IMR-90 (cell line): Measurements from ENCODE around the gene FGF21. TPM values are rescaled to one million over a fixed set of nuclear protein-coding genes. Genes with fewer than 3 reads are reported as not detected.

Experiments
- ATAC-seq: fragments of 200-7000 bp; cut with Tn5 transposase; 2 replicates; pipeline ENCODE4 v1.9.1; 2020; ENCODE audit warnings: low read depth, mild to moderate bottlenecking, moderate library complexity
- BruUV-seq: library from RNA; stranded (reverse); fragments of 400-500 nt; replicated peaks from 2 replicates; lab custom pipeline; 2021; lab: Mats Ljungman, UMichigan
- CTCF ChIA-PET: fragments of 300-600 bp; formaldehyde crosslinking; extraction: SDS; loops from one replicate; lab custom pipeline; 2021; ENCODE audit warnings: antibody characterized with exemption; lab: Yijun Ruan, JAX
- POLR2A ChIA-PET: fragments of 300-600 bp; sonication (Branson Sonifier 250); formaldehyde crosslinking; loops from one replicate; lab custom pipeline; 2022; ENCODE audit warnings: antibody characterized with exemption; ENCODE audit not compliant: unreplicated experiment; lab: Charles Lee
- DNase-seq: peaks from one replicate; pipeline ENCODE4 v3.0.0; 2013
- H2AFZ ChIP-seq: replicated peaks from 2 replicates; pipeline ENCODE3; 2013; ENCODE audit warnings: low read length, mild to moderate bottlenecking; ENCODE audit not compliant: poor library complexity
- H2AK5ac ChIP-seq: 2 replicates; pipeline ENCODE4 v1.6.1; 2013; ENCODE audit warnings: low read depth, low read length, inconsistent platforms
- H2AK9ac ChIP-seq: replicated peaks from 2 replicates; pipeline ENCODE3; 2013; ENCODE audit warnings: mild to moderate bottlenecking, low read depth, low read length, moderate library complexity; ENCODE audit not compliant: poor library complexity
- H2BK120ac ChIP-seq: 2 replicates; pipeline ENCODE4 v1.6.1; 2013; ENCODE audit warnings: low read depth, low read length, inconsistent platforms
- H2BK15ac ChIP-seq: 3 replicates; pipeline ENCODE4 v1.6.1; 2013; ENCODE audit warnings: low read depth, low read length, inconsistent platforms
- H2BK20ac ChIP-seq: 2 replicates; pipeline ENCODE4 v1.6.1; 2013; ENCODE audit warnings: low read depth, mild to moderate bottlenecking, inconsistent platforms, low read length, moderate library complexity
- H2BK5ac ChIP-seq: 2 replicates; pipeline ENCODE4 v1.6.1; 2013; ENCODE audit warnings: mild to moderate bottlenecking, low read depth, low read length, inconsistent platforms; ENCODE audit not compliant: poor library complexity, severe bottlenecking
- H3K14ac ChIP-seq: replicated peaks from 2 replicates; pipeline ENCODE4 v1.6.1; 2013; ENCODE audit warnings: low read depth, low read length, inconsistent platforms
- H3K18ac ChIP-seq: 2 replicates; pipeline ENCODE4 v1.6.1; 2013; ENCODE audit warnings: low read depth, low read length, control low read depth
- H3K23ac ChIP-seq: 2 replicates; pipeline ENCODE4 v1.6.1; 2013; ENCODE audit warnings: low read depth, low read length, inconsistent platforms
- H3K27ac ChIP-seq: 2 replicates; pipeline ENCODE4 v1.5.1; 2013; ENCODE audit warnings: mild to moderate bottlenecking, control low read depth, low read length; ENCODE audit not compliant: insufficient read depth
- H3K27me3 ChIP-seq: 2 replicates; pipeline ENCODE4 v1.6.1; 2013; ENCODE audit warnings: low read length; ENCODE audit not compliant: control insufficient read depth, insufficient read depth
- H3K36me3 ChIP-seq: 2 replicates; pipeline ENCODE4 v1.6.1; 2013; ENCODE audit warnings: low read length, mixed read lengths; ENCODE audit not compliant: control insufficient read depth, insufficient read depth
- H3K4ac ChIP-seq: 2 replicates; pipeline ENCODE4 v1.6.1; 2013; ENCODE audit warnings: low read depth, low read length, inconsistent platforms
- H3K4me1 ChIP-seq: 2 replicates; pipeline ENCODE4 v1.6.1; 2013; ENCODE audit warnings: low read length, mixed read lengths; ENCODE audit not compliant: control insufficient read depth, insufficient read depth
- H3K4me2 ChIP-seq: 2 replicates; pipeline ENCODE4 v1.6.1; 2013; ENCODE audit warnings: low read depth, mild to moderate bottlenecking, control low read depth, low read length, moderate library complexity
- H3K4me3 ChIP-seq: 2 replicates; pipeline ENCODE4 v1.5.1; 2013; ENCODE audit warnings: low read depth, mild to moderate bottlenecking, control low read depth, low read length, moderate library complexity; ENCODE audit not compliant: insufficient read depth
- H3K56ac ChIP-seq: 2 replicates; pipeline ENCODE4 v1.6.1; 2013; ENCODE audit warnings: low read length, inconsistent platforms; ENCODE audit not compliant: insufficient read depth; ENCODE audit errors: extremely low read depth
- H3K79me1 ChIP-seq, 2 experiments: 2 replicates each; pipeline ENCODE4 v1.6.1; 2013; ENCODE audit warnings: low read length in 2 of 2, inconsistent platforms in 1 of 2, low read depth in 1 of 2
- H3K9ac ChIP-seq: 2 replicates; pipeline ENCODE4 v1.6.1; 2013; ENCODE audit warnings: low read depth, low read length, control low read depth
- H3K9me1 ChIP-seq: 2 replicates; pipeline ENCODE4 v1.6.1; 2013; ENCODE audit warnings: low read length, inconsistent platforms; ENCODE audit not compliant: insufficient read depth
- H3K9me3 ChIP-seq: 2 replicates; pipeline ENCODE4 v1.6.1; 2013; ENCODE audit warnings: low read length; ENCODE audit not compliant: control insufficient read depth, insufficient read depth
- H4K20me1 ChIP-seq: 2 replicates; pipeline ENCODE4 v1.6.1; 2013; ENCODE audit warnings: low read length, inconsistent platforms; ENCODE audit not compliant: insufficient read depth
- H4K5ac ChIP-seq: 2 replicates; pipeline ENCODE4 v1.6.1; 2013; ENCODE audit warnings: mild to moderate bottlenecking, low read depth, low read length, control low read depth
- H4K8ac ChIP-seq, 2 experiments: 2 replicates each; pipeline ENCODE4 v1.6.1; 2013; ENCODE audit warnings: low read depth in 2 of 2, low read length in 2 of 2, control low read depth in 1 of 2, inconsistent platforms in 1 of 2
- H4K91ac ChIP-seq: 2 replicates; pipeline ENCODE4 v1.6.1; 2013; ENCODE audit warnings: low read depth, low read length, inconsistent platforms; ENCODE audit not compliant: insufficient read depth
- BHLHE40 ChIP-seq: fragments of 150-350 bp; IDR thresholded peaks from 2 replicates; pipeline ENCODE4 v1.6.1; 2016; ENCODE audit warnings: mild to moderate bottlenecking, low read depth, low read length
- CEBPB ChIP-seq: IDR thresholded peaks from 2 replicates; pipeline ENCODE4 v1.6.1; 2012; ENCODE audit warnings: low read depth, low read length, improper control_type of control experiment
- CHD1 ChIP-seq: IDR thresholded peaks from 2 replicates; pipeline ENCODE4 v1.6.1; 2012; ENCODE audit warnings: low read depth, low read length, improper control_type of control experiment
- CTCF ChIP-seq: conservative IDR thresholded peaks from 2 replicates; pipeline ENCODE4 v1.5.1; 2012; ENCODE audit warnings: mild to moderate bottlenecking, low read depth, low read length, improper control_type of control experiment
- ELK1 ChIP-seq: fragments of 150-350 bp; IDR thresholded peaks from 2 replicates; pipeline ENCODE4 v1.6.1; 2016; ENCODE audit warnings: low read depth, mild to moderate bottlenecking, low read length, moderate library complexity, borderline replicate concordance
- FOS ChIP-seq: fragments of 150-350 bp; IDR thresholded peaks from 2 replicates; pipeline ENCODE4 v1.6.1; 2016; ENCODE audit warnings: low read depth, low read length
- MAFK ChIP-seq: IDR thresholded peaks from 2 replicates; pipeline ENCODE4 v1.6.1; 2012; ENCODE audit warnings: low read depth, low read length, improper control_type of control experiment
- MAZ ChIP-seq: IDR thresholded peaks from 2 replicates; pipeline ENCODE4 v1.6.1; 2012; ENCODE audit warnings: low read depth, mild to moderate bottlenecking, low read length, improper control_type of control experiment, moderate library complexity, borderline replicate concordance
- MXI1 ChIP-seq: IDR thresholded peaks from 2 replicates; pipeline ENCODE4 v1.6.1; 2012; ENCODE audit warnings: low read depth, mild to moderate bottlenecking, low read length, moderate library complexity, borderline replicate concordance
- NFE2L2 ChIP-seq: fragments of 150-350 bp; IDR thresholded peaks from 2 replicates; pipeline ENCODE4 v1.6.1; 2016; ENCODE audit warnings: low read depth, mild to moderate bottlenecking, low read length
- POLR2A ChIP-seq: IDR thresholded peaks from 2 replicates; pipeline ENCODE4 v1.6.1; 2012; ENCODE audit warnings: mild to moderate bottlenecking, low read depth, low read length
- RAD21 ChIP-seq: IDR thresholded peaks from 2 replicates; pipeline ENCODE4 v1.6.1; 2012; ENCODE audit warnings: low read length, improper control_type of control experiment
- RCOR1 ChIP-seq: IDR thresholded peaks from 2 replicates; pipeline ENCODE4 v1.6.1; 2012; ENCODE audit warnings: mild to moderate bottlenecking, low read length, improper control_type of control experiment; ENCODE audit not compliant: insufficient replicate concordance
- SMC3 ChIP-seq: fragments of 150-350 bp; IDR thresholded peaks from 2 replicates; pipeline ENCODE4 v1.6.1; 2016; ENCODE audit warnings: low read depth, mild to moderate bottlenecking, antibody characterized with exemption, low read length, moderate library complexity
- WGBS, 2 experiments: methylation state at CpG; one replicate each; pipeline versions ENCODE4 v1.1.5 to v1.1.7; 2013; ENCODE audit warnings: missing lambda C conversion rate in 2 of 2; ENCODE audit not compliant: insufficient read length in 1 of 2; ENCODE audit errors: extremely low coverage in 2 of 2; 5-methylcytosine and 5-hydroxymethylcytosine counted together
- dilution Hi-C: fragments of 300-500 bp; cut with HindIII; formaldehyde crosslinking; loops from one replicate; pipeline ENCODE4 v1.14.3; 2018; ENCODE audit warnings: low sequenced_read_pairs; ENCODE audit not compliant: unreplicated experiment
- in situ Hi-C: fragments of 300-500 bp; cut with MboI; formaldehyde crosslinking; loops from 3 replicates; pipeline ENCODE4 v1.14.3; 2019; ENCODE audit warnings: low sequenced_read_pairs, inconsistent platforms, mixed read lengths
- intact Hi-C: fragments of 100-400 bp; cut with micrococcal nuclease; formaldehyde crosslinking; loops from 2 replicates; pipeline ENCODE4 v1.10.0; 2022
- polyA plus RNA-seq, 3 experiments: library from polyadenylated mRNA; depleted of rRNA; stranded (reverse); fragments of >200 nt; gene quantifications; 2 replicates each; pipeline ENCODE4 v1.2.3, GENCODE V29; 2012; ENCODE audit warnings: low replicate concordance in 1 of 3
- total RNA-seq: library from RNA; depleted of rRNA; stranded (reverse); fragments of >200 nt; gene quantifications from 2 replicates; pipeline ENCODE4 v1.2.3, GENCODE V29; 2012
- TF ChIP-seq, protein P1 (sequence below): fragments of 150-350 bp; IDR thresholded peaks from 2 replicates; pipeline ENCODE4 v1.6.1; 2017; ENCODE audit warnings: mild to moderate bottlenecking, antibody characterized with exemption, low read length, low read depth

FGF21 gene
- total and polyA plus RNA-seq, 2 of the 4 experiments (the other 2 are of a cell fraction) = not detected

DNA sequence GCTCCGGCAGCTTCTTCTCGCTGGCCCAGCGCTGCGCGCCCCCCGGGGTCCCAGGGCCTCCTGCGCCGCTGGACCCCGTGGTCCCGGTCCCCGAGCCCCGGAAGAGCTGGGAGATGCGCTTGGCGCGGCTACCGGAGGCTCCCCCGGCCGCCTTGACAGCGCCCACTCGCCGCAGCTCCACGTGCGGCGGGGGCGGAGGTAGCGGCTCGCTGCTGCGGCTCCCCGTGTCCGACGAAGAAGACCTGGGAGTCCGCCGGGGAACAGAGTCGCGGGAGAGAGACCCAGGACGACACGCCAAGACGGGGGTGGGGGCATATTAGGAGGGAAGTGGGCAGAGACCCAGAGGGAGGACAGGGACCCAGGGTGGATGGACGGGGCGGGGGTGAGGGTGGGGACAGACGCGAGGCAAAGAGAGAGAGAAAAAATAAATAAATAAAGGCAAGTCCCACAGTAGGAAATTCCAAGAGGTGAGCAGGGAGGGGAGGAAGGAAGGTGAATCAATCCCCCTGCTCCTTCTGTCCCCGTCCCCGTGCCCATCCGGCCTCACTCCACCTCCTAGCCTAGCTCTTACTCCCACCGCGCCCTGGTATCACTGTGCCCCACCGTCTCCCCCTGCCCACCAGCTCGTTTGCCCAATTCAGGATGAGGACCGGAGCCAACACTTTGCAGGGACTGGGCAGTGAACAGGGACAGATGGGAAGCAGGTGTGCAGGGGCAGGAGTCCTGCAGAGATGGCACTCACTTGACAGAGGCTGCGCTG lies 15.7 kb upstream of the FGF21 start:
- Histone ChIP-seq H3K4me1 (peaks cover 5% of the 10 kb centered on the region), H3K79me1 (no peaks in the 10 kb centered on the region), H3K4me3 (peak overlapping the region; percentile 57; the same call in 1 of the 2 replicates), H2BK20ac (no peak overlapping the region), H3K9ac (no peak overlapping the region), H3K27me3 (peaks cover 26% of the 10 kb centered on the region), H2BK5ac (no peak overlapping the region), H3K36me3 (no peaks in the 10 kb centered on the region), H2AK5ac (no peak overlapping the region), H3K14ac (no peak overlapping the region), H4K5ac (no peak overlapping the region), H4K20me1 (no peaks in the 10 kb centered on the region), H3K4me2 (no peak overlapping the region; the same call in 1 of the 2 replicates), H3K4ac (no peak overlapping the region), H2AK9ac (no peak overlapping the region), H3K9me3 (peaks cover 3% of the 10 kb centered on the region), H3K56ac (no peak overlapping the region), H3K9me1 (peaks cover 3% of the 10 kb centered on the region), H4K91ac (no peak overlapping the region), H4K8ac (no peak overlapping the region), H2BK15ac (no peak overlapping the region), H3K18ac (no peak overlapping the region), H3K27ac (no peak overlapping the region), H3K23ac (no peak overlapping the region), H2AFZ (peak overlapping the region; percentile 88), H2BK120ac (no peak overlapping the region)
- in situ Hi-C loops (no loop called here), dilution Hi-C loops (no loop called here), intact Hi-C loops (no loop called here)
- 4% methylated on average over 10 of the region's 51 CpGs; no CpG with 5 or more reads in 1 of the 2 experiments for WGBS, 2 experiments
- DNase-seq (no peak), ATAC-seq (no peak)
- BruUV-seq = no TSS peak
- CTCF ChIA-PET = interaction anchor here (0.5 kb wide), 1 partner anchor 90 kb away, joined by 3 read pairs; no protein-coding TSS in a partner anchor
- POLR2A ChIA-PET = no interaction called here
- no peak for TF ChIP-seq RAD21
- no peak for TF ChIP-seq SMC3
- TF ChIP-seq BHLHE40 = no peak
- TF ChIP-seq MAZ = no peak
- TF ChIP-seq, protein P1, sequence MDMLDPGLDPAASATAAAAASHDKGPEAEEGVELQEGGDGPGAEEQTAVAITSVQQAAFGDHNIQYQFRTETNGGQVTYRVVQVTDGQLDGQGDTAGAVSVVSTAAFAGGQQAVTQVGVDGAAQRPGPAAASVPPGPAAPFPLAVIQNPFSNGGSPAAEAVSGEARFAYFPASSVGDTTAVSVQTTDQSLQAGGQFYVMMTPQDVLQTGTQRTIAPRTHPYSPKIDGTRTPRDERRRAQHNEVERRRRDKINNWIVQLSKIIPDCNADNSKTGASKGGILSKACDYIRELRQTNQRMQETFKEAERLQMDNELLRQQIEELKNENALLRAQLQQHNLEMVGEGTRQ = no peak
- TF ChIP-seq ELK1 = no peak
- TF ChIP-seq CTCF = no peak
- no peak for TF ChIP-seq RCOR1
- no peak for TF ChIP-seq CEBPB
- no peak for TF ChIP-seq NFE2L2
- no peak for TF ChIP-seq MXI1
- TF ChIP-seq FOS = no peak
- TF ChIP-seq POLR2A = no peak
- TF ChIP-seq CHD1 = no peak
- TF ChIP-seq MAFK = no peak
